Stimulated activated naive CD4-positive, alpha-beta T cell treated with Interleukin-2 at 50 U/mL for 16 hours (primary cell): ENCODE results near the gene CCNA2.

ENCODE experiments used
- DNase-seq: peaks from one replicate; lab custom pipeline; 2025; lab: John Stamatoyannopoulos, UW

Gene CCNA2

DNA sequence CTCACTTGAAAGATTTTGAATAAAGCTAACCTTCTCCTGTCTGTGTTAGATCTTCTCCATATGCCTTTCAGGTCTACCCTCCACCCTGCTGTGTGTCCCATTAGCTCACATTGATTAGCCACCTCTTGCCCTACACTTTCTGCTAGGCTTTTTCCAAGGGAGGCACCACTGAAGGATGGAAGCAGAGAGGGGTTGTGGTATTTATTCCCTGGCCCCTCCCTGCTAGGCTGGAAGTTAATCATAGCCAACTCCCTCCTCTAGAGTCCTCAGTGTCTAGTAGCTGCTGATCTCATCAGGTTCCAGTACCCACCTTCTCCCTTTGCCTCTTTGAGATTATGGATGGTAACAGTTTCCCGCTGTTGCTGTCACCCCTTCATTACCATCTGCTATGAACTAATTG is 49.8 kb downstream of the CCNA2 start:
- no peak for DNase-seq

GRCh38 chr4:121771869-121772268 is 51.8 kb downstream of the CCNA2 start:
- no peak for DNase-seq

DNA sequence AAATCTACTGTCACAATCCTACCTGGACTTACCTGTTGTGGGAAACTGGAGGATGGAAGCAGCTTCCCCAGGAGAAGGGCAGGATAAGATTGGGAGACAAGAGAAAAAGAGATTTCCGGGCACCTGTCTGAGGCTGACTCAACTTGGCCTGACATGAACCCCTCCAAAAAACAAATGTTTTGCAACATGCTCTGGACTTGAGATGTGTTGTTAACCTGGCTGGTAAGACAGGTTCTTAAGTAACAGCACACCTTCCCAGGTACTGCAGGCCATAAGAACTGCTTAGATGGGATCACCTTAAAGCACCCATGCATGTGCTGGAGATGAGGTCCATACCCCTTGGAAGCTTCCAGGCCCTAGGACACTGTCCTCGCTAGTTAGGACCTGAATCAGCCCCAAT is 54.3 kb downstream of the CCNA2 start:
- DNase-seq: no peak

- DNase-seq: no peak
Measured at GRCh38 chr4:121767166-121767565, 56.5 kb downstream of the CCNA2 start.
